Activated naive CD4-positive, alpha-beta T cell (primary cell): Measurements from ENCODE around the gene BPI.
"Not testable (repeated sequence)": the region's sequence is repeated elsewhere in the genome, so short reads cannot be mapped to it uniquely, and the experiment has no call there.

Experiments
- DNase-seq, 4 experiments: peaks; one replicate each; lab custom pipeline; 2025; lab: John Stamatoyannopoulos, UW

Gene BPI

GRCh38 chr20:38304845-38305447, 990 bp downstream of the BPI start:
- DNase-seq = no peak

- DNase-seq = no peak
Measured at GRCh38 chr20:38305541-38305940, 1.6 kb downstream of the BPI start.

GRCh38 chr20:38306379-38306778, 2.4 kb downstream of the BPI start:
- no peak for DNase-seq

GRCh38 chr20:38307371-38308046, 3.6 kb downstream of the BPI start:
- DNase-seq = no peak

- DNase-seq = no peak
Measured at GRCh38 chr20:38308047-38308438, 4.1 kb downstream of the BPI start.

GRCh38 chr20:38308447-38308846, 4.5 kb downstream of the BPI start:
- DNase-seq = no peak

GRCh38 chr20:38311091-38311490, 7.1 kb downstream of the BPI start:
- DNase-seq = no peak

- no peak for DNase-seq
Measured at GRCh38 chr20:38311491-38311890, 7.5 kb downstream of the BPI start.

- no peak for DNase-seq
Measured at GRCh38 chr20:38313676-38314075, 9.7 kb downstream of the BPI start.

GRCh38 chr20:38314350-38314749, 10.4 kb downstream of the BPI start:
- not testable (repeated sequence) for DNase-seq

- DNase-seq = no peak
Measured at GRCh38 chr20:38315290-38315966, 11.5 kb downstream of the BPI start.

GRCh38 chr20:38316341-38316740, 12.4 kb downstream of the BPI start:
- DNase-seq = no peak

GRCh38 chr20:38317422-38317821, 13.5 kb downstream of the BPI start:
- no peak for DNase-seq

GRCh38 chr20:38320221-38320620, 16.3 kb downstream of the BPI start:
- no peak for DNase-seq

- no peak for DNase-seq
Measured at GRCh38 chr20:38321959-38322598, 18.1 kb downstream of the BPI start.

- DNase-seq = no peak
Measured at GRCh38 chr20:38324159-38324558, 20.2 kb downstream of the BPI start.

- DNase-seq = no peak
Measured at GRCh38 chr20:38325167-38325566, 21.2 kb downstream of the BPI start.

- DNase-seq = no peak
Measured at GRCh38 chr20:38325905-38326304, 21.9 kb downstream of the BPI start.

GRCh38 chr20:38326309-38326708, 22.4 kb downstream of the BPI start:
- DNase-seq = no peak

GRCh38 chr20:38330638-38331037, 26.7 kb downstream of the BPI start:
- no peak for DNase-seq

GRCh38 chr20:38331245-38331644, 27.3 kb downstream of the BPI start:
- DNase-seq = no peak

GRCh38 chr20:38331814-38332213, 27.9 kb downstream of the BPI start:
- no peak for DNase-seq

- no peak for DNase-seq
Measured at GRCh38 chr20:38334016-38334415, 30.1 kb downstream of the BPI start.
